ENCODE measurements around the gene PARP8. TPM values are rescaled to one million over a fixed set of nuclear protein-coding genes. Genes with fewer than 3 reads are reported as not detected.
A peak's percentile ranks its signal among the peaks of the same experiment; 100 is the strongest.

The PARP8 gene
- total RNA-seq, 2 experiments from 2014 or later, result 181 to 200 TPM

DNA sequence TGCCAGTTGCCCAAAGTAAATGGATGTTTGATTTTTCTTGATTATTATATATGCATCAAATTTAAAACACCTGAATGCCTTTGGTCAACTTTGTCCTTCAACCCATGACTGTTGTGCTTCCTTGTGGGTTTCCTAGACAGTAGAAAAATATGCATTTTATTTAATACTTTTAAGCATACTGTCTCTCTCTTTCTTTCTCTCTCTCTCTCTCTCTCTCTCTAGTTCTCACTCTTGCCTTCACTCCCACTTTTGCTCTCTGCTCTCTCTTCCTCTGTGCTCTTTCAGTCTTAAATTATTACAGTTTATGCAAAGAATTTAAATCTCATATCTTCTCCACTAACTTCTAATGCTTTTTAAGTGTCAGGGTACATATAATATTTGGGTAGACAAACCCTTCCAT, 173.0 kb downstream of the PARP8 start:
- Mint-ChIP-seq H3K27ac (no peak overlapping the region), H3K4me3 (no peak overlapping the region), H3K36me3 (ENCODE audit: low read depth) (peaks cover 93% of the 10 kb centered on the region), H3K9me3 (no peaks in the 10 kb centered on the region), H3K4me1 (ENCODE audit: low read depth) (no peaks in the 10 kb centered on the region), H3K27me3 (no peaks in the 10 kb centered on the region)
- ChIA-PET CTCF (no interaction called here), POLR2A (no interaction called here)
- ATAC-seq (ENCODE audit: poor library complexity), result no peak
- Histone ChIP-seq H3K9me3 (ENCODE audit: control insufficient read depth in 1 of 2, insufficient read depth in 1 of 2, low read length in 2 of 2) (no peaks in the 10 kb centered on the region), H3K4me3 (ENCODE audit: low read length) (no peak overlapping the region), H3K27ac (ENCODE audit: low read depth in 1 of 2, low read length in 2 of 2) (no peak overlapping the region), H3K36me3 (ENCODE audit: insufficient read depth, low read length) (peaks cover 80% of the 10 kb centered on the region), H3K4me1 (ENCODE audit: insufficient read depth, low read length) (no peaks in the 10 kb centered on the region), H3K27me3 (ENCODE audit: control insufficient read depth in 1 of 2, insufficient read depth in 2 of 2, low read length in 2 of 2) (no peaks in the 10 kb centered on the region)
- intact Hi-C loops (cut with DNase I, micrococcal nuclease), result no loop called here
- DNase-seq, result no peak
- no peak for TF ChIP-seq CTCF (IDR thresholded peaks at IDR 0.05)

- Mint-ChIP-seq H3K27ac (no peak overlapping the region), H3K4me3 (no peak overlapping the region), H3K9me3 (no peaks in the 10 kb centered on the region), H3K36me3 (ENCODE audit: low read depth) (peaks cover 62% of the 10 kb centered on the region), H3K4me1 (ENCODE audit: low read depth) (no peaks in the 10 kb centered on the region), H3K27me3 (no peaks in the 10 kb centered on the region)
- no peak overlapping the region for H3K27ac ChIP-seq (ENCODE audit: low read depth in 1 of 2, low read length in 2 of 2)
- peaks cover 52% of the 10 kb centered on the region for H3K36me3 ChIP-seq (ENCODE audit: insufficient read depth, low read length)
- ChIA-PET POLR2A (no interaction called here), CTCF (no interaction called here)
- ATAC-seq (ENCODE audit: poor library complexity), result no peak
- TF ChIP-seq CTCF (IDR thresholded peaks at IDR 0.05), result no peak
- intact Hi-C loops (cut with DNase I, micrococcal nuclease), result no loop called here
- no peaks in the 10 kb centered on the region for H3K4me1 ChIP-seq (ENCODE audit: insufficient read depth, low read length)
- no peaks in the 10 kb centered on the region for H3K9me3 ChIP-seq (ENCODE audit: control insufficient read depth in 1 of 2, insufficient read depth in 1 of 2, low read length in 2 of 2)
- H3K4me3 ChIP-seq (ENCODE audit: low read length), result no peak overlapping the region
- no peaks in the 10 kb centered on the region for H3K27me3 ChIP-seq (ENCODE audit: control insufficient read depth in 1 of 2, insufficient read depth in 2 of 2, low read length in 2 of 2)
- no peak for DNase-seq
Measured at GRCh38 chr5:50843091-50843490, 176.7 kb downstream of the PARP8 start.

DNA sequence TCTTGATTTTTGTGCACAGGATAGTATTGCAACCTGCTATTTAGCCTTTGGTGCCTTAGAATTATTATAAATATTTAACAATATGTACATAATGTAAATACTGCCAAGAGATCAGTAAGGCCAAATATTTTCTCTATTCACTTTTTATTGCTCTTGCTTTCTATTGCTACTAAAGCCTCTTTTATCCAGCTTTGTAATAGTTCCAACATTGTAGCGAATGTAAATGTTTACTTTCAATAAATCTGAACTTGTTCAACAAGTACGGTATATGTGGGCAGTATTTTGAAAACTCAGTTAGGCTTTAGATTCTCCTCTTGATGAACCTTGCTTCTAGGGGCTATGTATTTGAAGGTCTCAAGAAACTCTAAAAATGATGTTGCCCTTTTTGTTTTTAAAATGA, 179.8 kb downstream of the PARP8 start:
- H3K4me3 Mint-ChIP-seq, result no peak overlapping the region
- no peaks in the 10 kb centered on the region for H3K4me1 Mint-ChIP-seq (ENCODE audit: low read depth)
- peaks cover 31% of the 10 kb centered on the region for H3K36me3 Mint-ChIP-seq (ENCODE audit: low read depth)
- DNase-seq (no peak), ATAC-seq (ENCODE audit: poor library complexity) (no peak)
- Histone ChIP-seq H3K27me3 (ENCODE audit: control insufficient read depth in 1 of 2, insufficient read depth in 2 of 2, low read length in 2 of 2) (no peaks in the 10 kb centered on the region), H3K9me3 (ENCODE audit: control insufficient read depth in 1 of 2, insufficient read depth in 1 of 2, low read length in 2 of 2) (no peaks in the 10 kb centered on the region), H3K36me3 (ENCODE audit: insufficient read depth, low read length) (peaks cover 24% of the 10 kb centered on the region), H3K4me1 (ENCODE audit: insufficient read depth, low read length) (no peaks in the 10 kb centered on the region), H3K4me3 (ENCODE audit: low read length) (no peak overlapping the region), H3K27ac (ENCODE audit: low read depth in 1 of 2, low read length in 2 of 2) (no peak overlapping the region)
- ChIA-PET POLR2A (no interaction called here), CTCF (no interaction called here)
- H3K27me3 Mint-ChIP-seq, result no peaks in the 10 kb centered on the region
- TF ChIP-seq CTCF (IDR thresholded peaks at IDR 0.05), result no peak
- peak overlapping the region; percentile 37 for H3K27ac Mint-ChIP-seq
- H3K9me3 Mint-ChIP-seq, result no peaks in the 10 kb centered on the region
- intact Hi-C loops (cut with DNase I, micrococcal nuclease), result no loop called here

Data from CD4-positive, alpha-beta T cell (primary cell).